Sigmoid colon (tissue), 7 donors: Measurements from ENCODE around the gene WNT9A. TPM values are rescaled to one million over a fixed set of nuclear protein-coding genes. Genes with fewer than 3 reads are reported as not detected.

Source experiments
- DNase-seq: peaks from one replicate; pipeline ENCODE4 v3.0.0-alpha.2; 2019
- H3K27ac ChIP-seq, 4 donors: fragments of 200-600 bp; sonication (generic); one replicate each; pipeline ENCODE4 v1.5.1; 2016 to 2019; ENCODE audit warnings: mild to moderate bottlenecking in 1 of 4
- H3K27me3 ChIP-seq, 3 donors: fragments of 200-600 bp; sonication (generic); one replicate each; pipeline ENCODE4 v1.5.1; 2019; ENCODE audit warnings: mild to moderate bottlenecking in 1 of 3
- H3K36me3 ChIP-seq, 4 donors: fragments of 200-600 bp; sonication (generic); one replicate each; pipeline ENCODE4 v1.5.1; 2016 to 2019
- H3K4me1 ChIP-seq, 4 donors: fragments of 200-600 bp; sonication (generic); one replicate each; pipeline ENCODE4 v1.5.1; 2017 to 2019
- H3K4me3 ChIP-seq, 4 donors: fragments of 200-600 bp; sonication (generic); one replicate each; pipeline ENCODE4 v1.5.1; 2017 to 2019; ENCODE audit warnings: mild to moderate bottlenecking in 2 of 4, moderate library complexity in 1 of 4
- H3K9me3 ChIP-seq, 4 donors: fragments of 200-600 bp in 3 of 4; sonication (generic) in 3 of 4; one replicate each; pipeline versions ENCODE4 v1.5.1 to v1.6.1; 2013 to 2019
- EP300 ChIP-seq, 4 donors: sonication (generic); formaldehyde crosslinking; IDR thresholded peaks; one replicate each; pipeline ENCODE4 v1.6.1; 2017; ENCODE audit warnings: antibody characterized with exemption in 4 of 4
- POLR2A ChIP-seq, 2 donors: fragments of 450-650 bp; IDR thresholded peaks; one replicate each; pipeline ENCODE4 v1.6.1; 2016; ENCODE audit warnings: antibody characterized with exemption in 2 of 2, mild to moderate bottlenecking in 2 of 2, moderate library complexity in 2 of 2
- POLR2AphosphoS5 ChIP-seq, 4 donors: sonication (generic); formaldehyde crosslinking; IDR thresholded peaks; one replicate each; pipeline ENCODE4 v1.6.1; 2017; ENCODE audit warnings: antibody characterized with exemption in 4 of 4
- WGBS, 2 donors: extraction: QIAGEN DNeasy Blood & Tissue Kit; methylation state at CpG; one replicate each; pipeline ENCODE4 v1.1.7; 2013; 5-methylcytosine and 5-hydroxymethylcytosine counted together
- intact Hi-C: fragments of 100-400 bp; cut with DNase I; formaldehyde crosslinking; loops from one replicate; pipeline ENCODE4 v1.15.1; 2023
- polyA plus RNA-seq, 3 donors: library from polyadenylated mRNA; stranded (reverse); fragments of 200-250 nt; gene quantifications; one replicate each; pipeline ENCODE4 v1.2.3, GENCODE V29; 2013
- total RNA-seq, 4 donors: library from RNA; depleted of rRNA; stranded (reverse); fragments of >200 nt; gene quantifications; one replicate each; pipeline ENCODE4 v1.1.0, GENCODE V29; 2016
- TF ChIP-seq, protein P1 (sequence below), 4 experiments: fragments of 450-650 bp in 3 of 4; fragments of 200-600 bp in 1 of 4; IDR thresholded peaks; one replicate each; pipeline ENCODE4 v1.5.1; 2016 to 2019; ENCODE audit warnings: antibody characterized with exemption in 4 of 4, mild to moderate bottlenecking in 3 of 4, moderate library complexity in 2 of 4
- donor health status: healthy with polysubstance abuse.
- donor health status: Bipolar disorder and iron deficiency.
- donor health status: healthy.

Gene WNT9A
- total and polyA plus RNA-seq, 7 donors, result 0.23 to 25.5 (median 6.4) TPM

DNA sequence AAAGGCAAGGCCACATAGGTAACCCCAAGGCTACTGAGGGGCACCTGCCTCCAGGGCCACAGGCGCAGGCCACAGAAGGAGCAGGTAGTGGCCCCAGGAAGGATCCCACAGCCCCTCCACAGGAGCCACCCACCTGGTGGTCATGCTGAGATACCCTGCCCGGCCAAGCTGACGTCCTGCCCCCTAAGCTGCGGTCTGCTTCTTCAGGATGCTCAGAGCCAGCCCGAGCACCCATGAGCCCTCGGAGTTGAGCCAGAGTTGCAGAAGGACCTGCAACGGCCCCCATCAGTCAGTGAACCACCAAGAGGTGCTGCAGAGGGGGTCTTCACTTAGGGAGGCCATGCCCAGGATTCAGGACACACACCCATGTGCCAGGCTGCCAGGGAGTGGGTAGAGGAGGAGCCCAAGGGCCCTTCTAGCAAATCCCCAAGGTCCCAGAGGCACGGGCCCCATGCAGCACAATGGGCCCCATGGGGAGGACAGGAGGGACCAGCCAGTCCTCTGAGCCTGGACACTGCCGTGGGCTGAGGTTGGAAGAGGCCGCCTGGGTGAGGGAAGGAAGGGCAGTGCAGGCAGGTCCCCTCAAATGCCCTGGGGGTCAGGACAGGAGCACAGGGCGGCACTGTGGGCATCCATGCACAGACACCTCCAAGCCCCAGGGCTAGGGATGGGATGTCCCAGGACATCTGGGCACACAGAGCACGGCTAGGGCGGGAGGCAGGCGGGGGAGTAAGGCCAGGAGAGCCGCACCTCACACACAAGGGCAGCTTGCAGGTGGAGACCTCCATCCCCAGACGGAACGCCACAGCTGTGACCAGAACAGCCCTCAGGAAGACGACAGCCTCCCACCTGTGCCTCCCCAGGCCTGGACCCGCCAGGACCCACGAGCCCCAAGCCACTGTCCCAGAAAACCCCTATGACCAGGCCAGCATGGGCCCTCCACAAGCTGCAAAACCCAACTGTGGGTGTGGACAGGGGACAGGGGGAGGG lies 20.5 kb downstream of the WNT9A start:
- Histone ChIP-seq H3K27me3 (no peaks in the 10 kb centered on the region), H3K4me3 (no peak overlapping the region), H3K36me3 (peaks cover 0 to 14% (median 7%) of the 10 kb centered on the region in 4 donors), H3K9me3 (no peaks in the 10 kb centered on the region), H3K27ac (no peak overlapping the region), H3K4me1 (peaks cover 0 to 20% (median 11%) of the 10 kb centered on the region in 4 donors)
- WGBS, 2 donors, result 87 to 93% methylated on average over 20 of the region's 20 CpGs
- TF ChIP-seq, protein P1, sequence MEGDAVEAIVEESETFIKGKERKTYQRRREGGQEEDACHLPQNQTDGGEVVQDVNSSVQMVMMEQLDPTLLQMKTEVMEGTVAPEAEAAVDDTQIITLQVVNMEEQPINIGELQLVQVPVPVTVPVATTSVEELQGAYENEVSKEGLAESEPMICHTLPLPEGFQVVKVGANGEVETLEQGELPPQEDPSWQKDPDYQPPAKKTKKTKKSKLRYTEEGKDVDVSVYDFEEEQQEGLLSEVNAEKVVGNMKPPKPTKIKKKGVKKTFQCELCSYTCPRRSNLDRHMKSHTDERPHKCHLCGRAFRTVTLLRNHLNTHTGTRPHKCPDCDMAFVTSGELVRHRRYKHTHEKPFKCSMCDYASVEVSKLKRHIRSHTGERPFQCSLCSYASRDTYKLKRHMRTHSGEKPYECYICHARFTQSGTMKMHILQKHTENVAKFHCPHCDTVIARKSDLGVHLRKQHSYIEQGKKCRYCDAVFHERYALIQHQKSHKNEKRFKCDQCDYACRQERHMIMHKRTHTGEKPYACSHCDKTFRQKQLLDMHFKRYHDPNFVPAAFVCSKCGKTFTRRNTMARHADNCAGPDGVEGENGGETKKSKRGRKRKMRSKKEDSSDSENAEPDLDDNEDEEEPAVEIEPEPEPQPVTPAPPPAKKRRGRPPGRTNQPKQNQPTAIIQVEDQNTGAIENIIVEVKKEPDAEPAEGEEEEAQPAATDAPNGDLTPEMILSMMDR (IDR thresholded peaks at IDR 0.05), result no peak
- TF ChIP-seq EP300 (IDR thresholded peaks at IDR 0.05), result no peak
- TF ChIP-seq POLR2AphosphoS5 (IDR thresholded peaks at IDR 0.05), result no peak
- no peak for TF ChIP-seq POLR2A (IDR thresholded peaks at IDR 0.05)
- no peak for DNase-seq
- intact Hi-C loops, result no loop called here

GRCh38 chr1:227926216-227926791 lies 21.4 kb downstream of the WNT9A start:
- WGBS, 2 donors, result 71 to 85% methylated on average over 11 of the region's 11 CpGs
- peaks cover 0 to 20% (median 11%) of the 10 kb centered on the region in 4 donors for H3K4me1 ChIP-seq
- TF ChIP-seq POLR2A (IDR thresholded peaks at IDR 0.05) (no peak), EP300 (IDR thresholded peaks at IDR 0.05) (no peak), POLR2AphosphoS5 (IDR thresholded peaks at IDR 0.05) (no peak)
- TF ChIP-seq, protein P1 (IDR thresholded peaks at IDR 0.05), result no peak
- intact Hi-C loops, result no loop called here
- H3K27me3 ChIP-seq, result no peaks in the 10 kb centered on the region
- DNase-seq, result no peak
- no peak overlapping the region for H3K4me3 ChIP-seq
- H3K27ac ChIP-seq, result no peak overlapping the region
- no peaks in the 10 kb centered on the region for H3K9me3 ChIP-seq
- H3K36me3 ChIP-seq, result peaks cover 3 to 23% (median 10%) of the 10 kb centered on the region in 4 donors

GRCh38 chr1:227925582-227926198 lies 22.0 kb downstream of the WNT9A start:
- Histone ChIP-seq H3K4me1 (peaks cover 0 to 20% (median 11%) of the 10 kb centered on the region in 4 donors), H3K9me3 (no peaks in the 10 kb centered on the region), H3K27ac (no peak overlapping the region), H3K36me3 (peaks cover 8 to 29% (median 15%) of the 10 kb centered on the region in 4 donors), H3K27me3 (no peaks in the 10 kb centered on the region), H3K4me3 (no peak overlapping the region)
- no peak for DNase-seq
- TF ChIP-seq, protein P1 (IDR thresholded peaks at IDR 0.05), result no peak
- no peak for TF ChIP-seq POLR2A (IDR thresholded peaks at IDR 0.05)
- TF ChIP-seq POLR2AphosphoS5 (IDR thresholded peaks at IDR 0.05), result no peak
- TF ChIP-seq EP300 (IDR thresholded peaks at IDR 0.05), result no peak
- intact Hi-C loops, result no loop called here
- WGBS, 2 donors, result 85 to 90% methylated on average over 14 of the region's 14 CpGs

GRCh38 chr1:227924833-227925574 lies 22.7 kb downstream of the WNT9A start:
- no peaks in the 10 kb centered on the region for H3K9me3 ChIP-seq
- no peak for DNase-seq
- WGBS, 2 donors, result 83 to 90% methylated on average over 38 of the region's 38 CpGs
- intact Hi-C loops, result no loop called here
- TF ChIP-seq, protein P1 (IDR thresholded peaks at IDR 0.05), result no peak
- TF ChIP-seq EP300 (IDR thresholded peaks at IDR 0.05), result no peak
- TF ChIP-seq POLR2A (IDR thresholded peaks at IDR 0.05), result no peak
- no peak for TF ChIP-seq POLR2AphosphoS5 (IDR thresholded peaks at IDR 0.05)
- peaks cover 0 to 20% (median 11%) of the 10 kb centered on the region in 4 donors for H3K4me1 ChIP-seq
- H3K27me3 ChIP-seq, result no peaks in the 10 kb centered on the region
- H3K4me3 ChIP-seq, result no peak overlapping the region
- H3K36me3 ChIP-seq, result peaks cover 8 to 30% (median 15%) of the 10 kb centered on the region in 4 donors
- H3K27ac ChIP-seq, result no peak overlapping the region
